ENCODE data around the gene GRIK2.

Gene GRIK2

DNA sequence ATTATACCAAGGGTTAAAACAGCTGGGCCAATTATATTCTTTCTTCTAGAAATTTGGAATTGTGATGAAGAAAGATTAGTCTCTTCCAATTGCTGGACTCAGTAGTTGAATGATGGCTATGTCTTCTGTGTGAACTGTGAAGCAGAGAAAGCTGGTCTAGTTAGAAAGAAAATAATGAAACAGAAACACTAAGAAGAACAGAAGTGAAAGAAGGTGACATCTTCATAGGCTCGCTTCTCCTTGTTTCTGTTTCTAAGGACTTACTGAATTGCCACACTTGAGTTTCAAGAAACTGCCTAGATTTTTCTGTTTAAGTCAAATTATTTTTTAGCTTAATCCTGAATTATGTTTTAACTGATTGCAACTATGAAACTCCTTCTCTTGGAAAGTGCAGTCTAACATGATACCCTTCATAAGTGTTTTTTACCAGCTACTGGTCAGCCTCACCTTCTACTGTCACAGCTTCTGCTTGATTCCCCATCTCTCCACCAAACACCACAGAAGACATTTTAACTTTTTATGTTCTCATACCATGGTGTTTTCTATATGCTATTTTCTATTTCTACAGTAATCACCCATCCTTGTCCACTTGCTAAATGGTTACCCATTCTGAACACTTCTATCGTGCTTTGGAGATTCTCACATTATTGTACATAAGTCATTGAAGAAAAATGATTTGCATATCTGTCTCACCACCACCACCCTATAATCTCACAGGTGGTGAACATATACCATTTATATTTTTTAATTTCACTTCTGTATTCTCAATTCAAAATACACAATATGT is 268.8 kb downstream of the GRIK2 start:
- no peak overlapping the region for H3K27ac ChIP-seq (ENCODE audit: low read depth, low read length)
- H3K9me3 ChIP-seq (ENCODE audit: control insufficient read depth, insufficient read depth, low read length), result no peaks in the 10 kb centered on the region
- H3K27me3 ChIP-seq (ENCODE audit: control insufficient read depth, insufficient read depth, low read length), result no peaks in the 10 kb centered on the region
- H3K4me3 ChIP-seq (ENCODE audit: low read depth, low read length), result no peak overlapping the region
- no peaks in the 10 kb centered on the region for H3K36me3 ChIP-seq (ENCODE audit: control insufficient read depth, insufficient read depth, low read length)
- no peak overlapping the region for H3K9ac ChIP-seq (ENCODE audit: low read depth, low read length)
- no peaks in the 10 kb centered on the region for H3K4me1 ChIP-seq (ENCODE audit: control insufficient read depth, insufficient read depth, low read length)

DNA sequence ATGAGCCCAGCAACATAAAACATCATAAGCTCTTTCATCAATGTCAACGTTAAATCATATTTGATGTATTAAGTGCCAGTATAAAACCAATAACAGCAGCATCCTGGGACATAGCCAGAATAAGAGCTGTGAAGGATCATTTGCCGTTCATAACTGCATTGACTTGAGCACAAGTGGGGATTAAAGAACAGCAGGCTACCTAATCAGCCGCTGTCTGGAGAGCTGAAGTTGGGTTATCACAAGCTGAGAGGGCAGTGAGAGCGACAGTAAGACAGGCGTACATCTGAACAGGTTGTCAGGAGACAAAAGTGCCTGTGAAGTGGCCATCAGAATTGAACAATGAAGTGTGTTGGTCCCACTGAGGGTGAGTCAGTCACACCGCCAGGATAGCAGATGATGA is 269.6 kb downstream of the GRIK2 start:
- H3K36me3 ChIP-seq (ENCODE audit: control insufficient read depth, insufficient read depth, low read length), result no peaks in the 10 kb centered on the region
- H3K4me3 ChIP-seq (ENCODE audit: low read depth, low read length), result no peak overlapping the region
- no peaks in the 10 kb centered on the region for H3K4me1 ChIP-seq (ENCODE audit: control insufficient read depth, insufficient read depth, low read length)
- no peak overlapping the region for H3K27ac ChIP-seq (ENCODE audit: low read depth, low read length)
- H3K9ac ChIP-seq (ENCODE audit: low read depth, low read length), result no peak overlapping the region
- no peaks in the 10 kb centered on the region for H3K9me3 ChIP-seq (ENCODE audit: control insufficient read depth, insufficient read depth, low read length)
- no peaks in the 10 kb centered on the region for H3K27me3 ChIP-seq (ENCODE audit: control insufficient read depth, insufficient read depth, low read length)

DNA sequence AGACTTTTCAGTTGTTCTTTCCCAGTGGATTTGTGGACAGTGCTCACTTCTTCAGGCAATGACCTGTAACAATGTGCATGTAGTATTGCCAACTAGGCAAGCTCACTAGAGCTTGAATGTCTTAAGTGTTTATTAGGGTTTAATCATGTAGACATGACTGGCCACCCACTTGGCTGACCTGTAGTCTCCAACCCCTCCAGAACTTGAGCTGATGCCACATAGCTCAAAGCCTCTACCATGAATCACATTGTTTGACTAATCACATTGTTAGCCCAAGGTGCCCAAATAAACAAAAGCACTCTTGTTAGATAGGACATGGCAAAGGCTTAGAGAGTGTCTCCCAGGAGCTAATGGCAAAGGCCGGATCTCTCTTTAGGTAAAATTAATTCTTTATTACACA is 272.7 kb downstream of the GRIK2 start:
- no peak overlapping the region for H3K9ac ChIP-seq (ENCODE audit: low read depth, low read length)
- no peaks in the 10 kb centered on the region for H3K4me1 ChIP-seq (ENCODE audit: control insufficient read depth, insufficient read depth, low read length)
- no peaks in the 10 kb centered on the region for H3K9me3 ChIP-seq (ENCODE audit: control insufficient read depth, insufficient read depth, low read length)
- H3K27ac ChIP-seq (ENCODE audit: low read depth, low read length), result no peak overlapping the region
- no peak overlapping the region for H3K4me3 ChIP-seq (ENCODE audit: low read depth, low read length)
- H3K36me3 ChIP-seq (ENCODE audit: control insufficient read depth, insufficient read depth, low read length), result no peaks in the 10 kb centered on the region
- H3K27me3 ChIP-seq (ENCODE audit: control insufficient read depth, insufficient read depth, low read length), result no peaks in the 10 kb centered on the region

DNA sequence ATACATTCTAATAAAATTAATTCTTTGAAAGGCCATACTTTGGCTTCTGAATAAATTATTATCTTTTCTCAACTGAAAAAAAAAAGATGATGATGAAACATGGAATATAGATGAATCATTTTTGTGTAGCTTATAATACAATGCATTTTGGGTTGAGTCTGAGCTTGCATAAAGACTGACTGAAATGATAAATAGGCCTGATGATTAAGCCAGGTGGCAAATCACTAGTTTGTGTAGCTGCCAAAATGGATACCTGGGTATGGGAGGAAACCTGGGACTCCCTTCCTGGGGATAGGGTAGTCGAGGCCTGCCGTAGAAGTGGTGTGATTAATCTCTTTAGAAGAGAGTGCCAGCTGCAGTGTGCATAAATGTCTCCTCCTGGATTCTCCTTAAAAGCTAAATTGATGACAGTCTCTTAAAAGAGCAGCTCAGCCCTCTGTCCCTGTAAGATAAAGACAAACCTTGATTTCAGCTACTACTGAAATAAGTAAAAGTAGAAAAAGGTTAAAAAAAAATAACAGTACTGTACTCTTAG is 275.1 kb downstream of the GRIK2 start:
- Histone ChIP-seq H3K4me3 (ENCODE audit: low read depth, low read length) (no peak overlapping the region), H3K9me3 (ENCODE audit: control insufficient read depth, insufficient read depth, low read length) (no peaks in the 10 kb centered on the region), H3K36me3 (ENCODE audit: control insufficient read depth, insufficient read depth, low read length) (no peaks in the 10 kb centered on the region), H3K27ac (ENCODE audit: low read depth, low read length) (no peak overlapping the region), H3K4me1 (ENCODE audit: control insufficient read depth, insufficient read depth, low read length) (no peaks in the 10 kb centered on the region), H3K9ac (ENCODE audit: low read depth, low read length) (no peak overlapping the region), H3K27me3 (ENCODE audit: control insufficient read depth, insufficient read depth, low read length) (no peaks in the 10 kb centered on the region)

DNA sequence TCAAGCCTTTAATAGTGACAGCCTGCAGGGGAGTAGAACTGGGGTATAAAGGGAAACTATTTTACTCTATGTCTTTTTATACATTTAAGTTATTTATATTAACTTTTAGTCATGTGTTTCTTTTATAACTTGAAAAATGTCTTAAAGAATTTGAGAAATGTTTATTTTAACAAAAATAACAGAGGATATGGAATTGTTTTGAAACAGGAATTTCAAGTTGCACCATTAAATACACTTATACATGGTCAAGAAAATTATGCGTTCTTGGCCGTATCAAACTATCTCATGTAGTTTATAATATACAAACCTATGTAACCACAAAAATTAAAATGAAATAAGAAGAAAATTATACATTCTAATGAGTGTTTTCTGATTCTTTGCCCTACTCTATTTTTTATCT is 282.7 kb downstream of the GRIK2 start:
- Histone ChIP-seq H3K9me3 (ENCODE audit: control insufficient read depth, insufficient read depth, low read length) (no peaks in the 10 kb centered on the region), H3K4me3 (ENCODE audit: low read depth, low read length) (no peak overlapping the region), H3K4me1 (ENCODE audit: control insufficient read depth, insufficient read depth, low read length) (no peaks in the 10 kb centered on the region), H3K9ac (ENCODE audit: low read depth, low read length) (no peak overlapping the region), H3K27ac (ENCODE audit: low read depth, low read length) (no peak overlapping the region), H3K36me3 (ENCODE audit: control insufficient read depth, insufficient read depth, low read length) (no peaks in the 10 kb centered on the region), H3K27me3 (ENCODE audit: control insufficient read depth, insufficient read depth, low read length) (no peaks in the 10 kb centered on the region)

DNA sequence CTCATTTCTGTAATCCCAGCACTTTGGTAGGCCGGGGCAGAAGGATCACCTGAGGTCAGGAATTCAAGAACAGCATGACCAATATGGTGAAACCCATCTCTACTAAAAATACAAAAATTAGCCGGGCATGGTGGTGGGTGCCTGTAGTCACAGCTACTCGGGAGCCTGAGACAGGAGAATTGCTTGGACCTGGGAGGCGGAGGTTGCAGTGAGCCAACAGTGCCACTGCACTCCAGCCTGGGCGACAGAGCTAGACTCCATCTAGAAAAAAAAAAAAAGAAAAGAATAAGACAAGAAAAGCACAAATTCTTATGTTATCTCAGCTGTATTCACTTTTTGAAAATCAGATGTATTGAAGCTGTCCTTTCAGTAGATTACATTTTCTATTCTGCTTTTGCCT is 289.4 kb downstream of the GRIK2 start:
- Histone ChIP-seq H3K4me3 (ENCODE audit: low read depth, low read length) (no peak overlapping the region), H3K4me1 (ENCODE audit: control insufficient read depth, insufficient read depth, low read length) (peaks cover 20% of the 10 kb centered on the region), H3K9me3 (ENCODE audit: control insufficient read depth, insufficient read depth, low read length) (no peaks in the 10 kb centered on the region), H3K9ac (ENCODE audit: low read depth, low read length) (no peak overlapping the region), H3K27ac (ENCODE audit: low read depth, low read length) (no peak overlapping the region), H3K27me3 (ENCODE audit: control insufficient read depth, insufficient read depth, low read length) (no peaks in the 10 kb centered on the region), H3K36me3 (ENCODE audit: control insufficient read depth, insufficient read depth, low read length) (no peaks in the 10 kb centered on the region)

DNA sequence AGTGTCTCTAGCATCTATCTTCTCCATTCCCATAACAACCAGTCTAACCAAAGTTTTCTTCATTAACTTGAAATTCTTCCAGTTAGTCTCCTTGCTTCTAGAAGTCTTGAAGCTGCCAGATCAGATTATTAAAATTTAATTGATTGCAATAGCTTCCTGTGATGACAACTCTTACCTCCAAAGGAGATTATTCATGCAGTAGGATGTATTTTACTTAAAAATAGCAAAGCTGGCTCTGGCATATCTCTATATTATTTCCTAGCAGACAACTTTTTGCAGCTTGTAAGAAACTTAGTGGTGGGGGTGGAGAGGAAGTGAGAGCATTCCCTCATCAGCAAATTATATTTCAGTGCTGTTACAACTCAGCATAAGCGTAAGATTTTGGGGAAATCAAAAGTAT is 290.4 kb downstream of the GRIK2 start:
- Histone ChIP-seq H3K9ac (ENCODE audit: low read depth, low read length) (no peak overlapping the region), H3K36me3 (ENCODE audit: control insufficient read depth, insufficient read depth, low read length) (no peaks in the 10 kb centered on the region), H3K9me3 (ENCODE audit: control insufficient read depth, insufficient read depth, low read length) (no peaks in the 10 kb centered on the region), H3K4me3 (ENCODE audit: low read depth, low read length) (no peak overlapping the region), H3K27me3 (ENCODE audit: control insufficient read depth, insufficient read depth, low read length) (no peaks in the 10 kb centered on the region), H3K27ac (ENCODE audit: low read depth, low read length) (no peak overlapping the region), H3K4me1 (ENCODE audit: control insufficient read depth, insufficient read depth, low read length) (peaks cover 20% of the 10 kb centered on the region)

DNA sequence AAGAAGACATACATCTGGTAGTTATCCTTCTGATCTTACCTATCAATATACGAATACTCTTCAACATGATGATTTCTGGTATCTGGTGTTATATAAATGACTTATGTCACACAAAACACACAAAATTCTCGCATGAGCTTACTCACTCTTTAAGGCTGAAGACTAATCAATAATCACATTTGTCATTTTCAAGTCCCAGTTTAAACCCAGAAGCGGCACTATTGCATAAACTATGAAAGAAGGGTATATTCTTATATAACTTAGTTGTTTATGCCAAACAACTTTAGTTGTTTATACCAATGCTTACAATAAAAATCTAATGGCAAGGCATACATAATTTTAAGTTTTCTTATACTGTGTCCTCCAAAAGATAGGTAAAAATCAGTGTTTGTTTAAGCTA is 293.1 kb downstream of the GRIK2 start:
- H3K9ac ChIP-seq (ENCODE audit: low read depth, low read length), result no peak overlapping the region
- no peak overlapping the region for H3K4me3 ChIP-seq (ENCODE audit: low read depth, low read length)
- peaks cover 17% of the 10 kb centered on the region for H3K4me1 ChIP-seq (ENCODE audit: control insufficient read depth, insufficient read depth, low read length)
- H3K9me3 ChIP-seq (ENCODE audit: control insufficient read depth, insufficient read depth, low read length), result no peaks in the 10 kb centered on the region
- no peak overlapping the region for H3K27ac ChIP-seq (ENCODE audit: low read depth, low read length)
- H3K36me3 ChIP-seq (ENCODE audit: control insufficient read depth, insufficient read depth, low read length), result no peaks in the 10 kb centered on the region
- no peaks in the 10 kb centered on the region for H3K27me3 ChIP-seq (ENCODE audit: control insufficient read depth, insufficient read depth, low read length)

DNA sequence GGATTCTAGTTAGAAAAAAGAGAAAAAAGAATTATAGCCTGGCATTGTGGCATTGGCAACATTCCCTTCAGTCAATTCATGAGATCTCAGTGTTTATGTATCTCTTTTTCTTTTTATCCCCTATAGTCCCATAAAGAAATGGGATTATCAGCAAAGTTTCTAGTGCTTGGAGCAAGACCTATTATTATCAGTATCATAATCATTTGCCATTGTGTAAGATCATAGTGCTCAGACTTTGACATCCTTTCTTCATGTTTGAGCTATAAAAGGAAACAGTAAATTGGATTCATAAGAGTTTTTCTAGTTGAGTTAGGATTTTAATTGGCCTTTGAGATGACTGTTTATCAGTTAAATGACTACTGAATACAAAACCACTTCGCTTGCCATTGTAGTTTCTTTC is 295.6 kb downstream of the GRIK2 start:
- Histone ChIP-seq H3K27ac (ENCODE audit: low read depth, low read length) (no peak overlapping the region), H3K9me3 (ENCODE audit: control insufficient read depth, insufficient read depth, low read length) (no peaks in the 10 kb centered on the region), H3K27me3 (ENCODE audit: control insufficient read depth, insufficient read depth, low read length) (no peaks in the 10 kb centered on the region)

DNA sequence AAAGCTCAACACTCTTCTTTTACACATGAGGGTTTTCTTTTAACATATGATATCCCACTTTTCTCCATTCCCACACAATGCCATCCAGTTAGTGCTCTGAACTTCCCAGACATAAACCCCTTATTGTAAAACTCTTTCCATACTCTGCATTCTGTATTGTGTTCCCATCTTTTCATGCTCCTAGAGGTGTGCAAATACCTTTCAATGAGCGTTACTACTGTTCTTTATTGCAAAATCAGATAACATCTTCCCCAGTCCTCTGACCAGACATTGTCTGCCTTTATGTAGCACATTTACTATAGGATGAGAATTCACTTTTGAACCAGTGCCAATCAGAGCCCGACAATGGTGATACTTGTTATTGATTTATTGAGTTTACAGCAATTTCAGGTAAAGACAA is 296.2 kb downstream of the GRIK2 start:
- H3K4me3 ChIP-seq (ENCODE audit: low read depth, low read length), result no peak overlapping the region
- H3K9ac ChIP-seq (ENCODE audit: low read depth, low read length), result no peak overlapping the region
- H3K4me1 ChIP-seq (ENCODE audit: control insufficient read depth, insufficient read depth, low read length), result no peaks in the 10 kb centered on the region
- H3K36me3 ChIP-seq (ENCODE audit: control insufficient read depth, insufficient read depth, low read length), result no peaks in the 10 kb centered on the region
- H3K9me3 ChIP-seq (ENCODE audit: control insufficient read depth, insufficient read depth, low read length), result no peaks in the 10 kb centered on the region
- no peaks in the 10 kb centered on the region for H3K27me3 ChIP-seq (ENCODE audit: control insufficient read depth, insufficient read depth, low read length)
- no peak overlapping the region for H3K27ac ChIP-seq (ENCODE audit: low read depth, low read length)

More for the DNA sequence above, 295.6 kb downstream of the GRIK2 start:
- Histone ChIP-seq H3K4me3 (ENCODE audit: low read depth, low read length) (no peak overlapping the region), H3K4me1 (ENCODE audit: control insufficient read depth, insufficient read depth, low read length) (no peaks in the 10 kb centered on the region), H3K9ac (ENCODE audit: low read depth, low read length) (no peak overlapping the region), H3K36me3 (ENCODE audit: control insufficient read depth, insufficient read depth, low read length) (no peaks in the 10 kb centered on the region)

DNA sequence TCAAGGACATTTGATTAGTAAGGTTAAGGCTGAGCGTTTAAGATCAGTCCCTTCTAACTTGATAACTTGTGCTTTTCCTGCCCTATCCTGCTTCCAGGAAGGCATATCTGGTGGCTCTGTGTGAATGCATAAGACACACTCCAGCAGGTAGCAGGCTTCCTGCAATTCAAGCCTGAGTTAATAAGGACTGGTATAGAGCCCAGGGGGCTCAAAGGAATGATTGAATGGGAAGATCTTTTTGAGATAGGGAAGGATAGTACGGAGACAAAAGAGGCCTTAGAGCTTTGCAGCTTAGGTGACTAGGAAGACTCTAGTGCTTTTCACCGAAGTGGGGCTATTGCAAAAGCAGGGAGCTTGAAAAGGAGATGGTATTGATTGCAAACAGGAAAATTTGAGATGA is 307.1 kb downstream of the GRIK2 start:
- Histone ChIP-seq H3K4me1 (ENCODE audit: control insufficient read depth, insufficient read depth, low read length) (peaks cover 21% of the 10 kb centered on the region), H3K27ac (ENCODE audit: low read depth, low read length) (no peak overlapping the region), H3K9ac (ENCODE audit: low read depth, low read length) (no peak overlapping the region), H3K36me3 (ENCODE audit: control insufficient read depth, insufficient read depth, low read length) (no peaks in the 10 kb centered on the region), H3K4me3 (ENCODE audit: low read depth, low read length) (no peak overlapping the region), H3K9me3 (ENCODE audit: control insufficient read depth, insufficient read depth, low read length) (no peaks in the 10 kb centered on the region), H3K27me3 (ENCODE audit: control insufficient read depth, insufficient read depth, low read length) (no peaks in the 10 kb centered on the region)

Measured in HUES48 (cell line).